A549 (cell line): ENCODE measurements around the gene AHI1.

Source experiments
- BHLHE40 ChIP-seq: IDR thresholded peaks from 2 replicates; pipeline ENCODE4 v1.6.1; 2012; ENCODE audit warnings: low read depth, low read length, inconsistent platforms
- EP300 ChIP-seq, 2 experiments: fragments of >200 bp; sonication (Bioruptor Twin); formaldehyde crosslinking; IDR thresholded peaks; 2 replicates in 1 of 2; 3 replicates in 1 of 2; pipeline ENCODE4 v1.6.1; 2016 to 2017
- HDAC2 ChIP-seq: fragments of 200-600 bp; sonication (generic); IDR thresholded peaks from 2 replicates; pipeline ENCODE4 v1.6.1; 2016
- JUN ChIP-seq, 2 experiments: fragments of >200 bp; sonication (Bioruptor Twin); formaldehyde crosslinking; IDR thresholded peaks; 2 replicates in 1 of 2; 3 replicates in 1 of 2; pipeline ENCODE4 v1.6.1; 2016 to 2017
- MYC ChIP-seq: IDR thresholded peaks from 2 replicates; pipeline ENCODE4 v1.6.1; 2012; ENCODE audit warnings: mild to moderate bottlenecking, inconsistent platforms, low read length, improper control_type of control experiment, borderline replicate concordance
- POLR2A ChIP-seq: IDR thresholded peaks from 2 replicates; pipeline ENCODE4 v1.6.1; 2012; ENCODE audit warnings: mild to moderate bottlenecking, low read length
- RAD21 ChIP-seq, 2 experiments: fragments of >200 bp in 1 of 2; sonication (Bioruptor Twin) in 1 of 2; formaldehyde crosslinking in 1 of 2; IDR thresholded peaks in 1 of 2; conservative IDR thresholded peaks in 1 of 2; 2 replicates in 1 of 2; 3 replicates in 1 of 2; pipeline ENCODE4 v1.6.1; 2012 to 2018; ENCODE audit warnings: inconsistent platforms in 1 of 2
- TF ChIP-seq, protein P1 (sequence below): IDR thresholded peaks from 2 replicates; pipeline ENCODE4 v1.6.1; 2012
- TF ChIP-seq, protein P2 (sequence below): fragments of 250-450 bp; sonication (Bioruptor Pico); IDR thresholded peaks from 2 replicates; pipeline ENCODE4 v1.5.0; 2021; ENCODE audit warnings: mild to moderate bottlenecking, moderate library complexity, borderline replicate concordance
- TF ChIP-seq, protein P3 (sequence below): fragments of >200 bp; sonication (Bioruptor Twin); formaldehyde crosslinking; IDR thresholded peaks from 3 replicates; pipeline ENCODE4 v1.5.1; 2016

DNA sequence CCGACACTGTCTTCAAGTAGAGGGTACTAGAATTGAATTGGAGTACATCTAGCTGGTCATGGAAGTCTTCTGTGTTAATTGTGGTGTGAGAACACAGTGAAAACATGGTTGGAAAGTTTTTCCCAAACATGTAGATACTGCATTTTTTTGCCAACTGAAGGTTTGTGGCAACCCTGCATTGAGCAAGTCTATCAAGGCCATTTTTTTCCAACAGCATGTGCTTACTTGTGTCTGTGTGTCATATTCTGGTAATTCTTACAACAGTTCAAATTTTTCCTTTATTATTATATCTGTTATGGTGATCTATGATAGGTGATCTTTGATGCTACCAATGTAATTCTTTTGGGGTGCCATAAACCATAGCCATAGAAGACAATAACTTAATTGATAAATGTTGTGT lies 169.4 kb downstream of the AHI1 start:
- TF ChIP-seq EP300 (IDR thresholded peaks at IDR 0.05) (no peak), POLR2A (no peak), RAD21 (conservative IDR thresholded peaks at IDR 0.05 in 1 of 2, IDR thresholded peaks at IDR 0.05 in 1 of 2) (no peak), HDAC2 (no peak), BHLHE40 (no peak), MYC (no peak), JUN (IDR thresholded peaks at IDR 0.05) (no peak)
- TF ChIP-seq, protein P1, sequence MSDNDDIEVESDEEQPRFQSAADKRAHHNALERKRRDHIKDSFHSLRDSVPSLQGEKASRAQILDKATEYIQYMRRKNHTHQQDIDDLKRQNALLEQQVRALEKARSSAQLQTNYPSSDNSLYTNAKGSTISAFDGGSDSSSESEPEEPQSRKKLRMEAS: no peak
- TF ChIP-seq, protein P2, sequence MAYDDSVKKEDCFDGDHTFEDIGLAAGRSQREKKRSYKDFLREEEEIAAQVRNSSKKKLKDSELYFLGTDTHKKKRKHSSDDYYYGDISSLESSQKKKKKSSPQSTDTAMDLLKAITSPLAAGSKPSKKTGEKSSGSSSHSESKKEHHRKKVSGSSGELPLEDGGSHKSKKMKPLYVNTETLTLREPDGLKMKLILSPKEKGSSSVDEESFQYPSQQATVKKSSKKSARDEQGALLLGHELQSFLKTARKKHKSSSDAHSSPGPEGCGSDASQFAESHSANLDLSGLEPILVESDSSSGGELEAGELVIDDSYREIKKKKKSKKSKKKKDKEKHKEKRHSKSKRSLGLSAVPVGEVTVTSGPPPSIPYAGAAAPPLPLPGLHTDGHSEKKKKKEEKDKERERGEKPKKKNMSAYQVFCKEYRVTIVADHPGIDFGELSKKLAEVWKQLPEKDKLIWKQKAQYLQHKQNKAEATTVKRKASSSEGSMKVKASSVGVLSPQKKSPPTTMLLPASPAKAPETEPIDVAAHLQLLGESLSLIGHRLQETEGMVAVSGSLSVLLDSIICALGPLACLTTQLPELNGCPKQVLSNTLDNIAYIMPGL (CRISPR knock-in tag): no peak
- TF ChIP-seq, protein P3, sequence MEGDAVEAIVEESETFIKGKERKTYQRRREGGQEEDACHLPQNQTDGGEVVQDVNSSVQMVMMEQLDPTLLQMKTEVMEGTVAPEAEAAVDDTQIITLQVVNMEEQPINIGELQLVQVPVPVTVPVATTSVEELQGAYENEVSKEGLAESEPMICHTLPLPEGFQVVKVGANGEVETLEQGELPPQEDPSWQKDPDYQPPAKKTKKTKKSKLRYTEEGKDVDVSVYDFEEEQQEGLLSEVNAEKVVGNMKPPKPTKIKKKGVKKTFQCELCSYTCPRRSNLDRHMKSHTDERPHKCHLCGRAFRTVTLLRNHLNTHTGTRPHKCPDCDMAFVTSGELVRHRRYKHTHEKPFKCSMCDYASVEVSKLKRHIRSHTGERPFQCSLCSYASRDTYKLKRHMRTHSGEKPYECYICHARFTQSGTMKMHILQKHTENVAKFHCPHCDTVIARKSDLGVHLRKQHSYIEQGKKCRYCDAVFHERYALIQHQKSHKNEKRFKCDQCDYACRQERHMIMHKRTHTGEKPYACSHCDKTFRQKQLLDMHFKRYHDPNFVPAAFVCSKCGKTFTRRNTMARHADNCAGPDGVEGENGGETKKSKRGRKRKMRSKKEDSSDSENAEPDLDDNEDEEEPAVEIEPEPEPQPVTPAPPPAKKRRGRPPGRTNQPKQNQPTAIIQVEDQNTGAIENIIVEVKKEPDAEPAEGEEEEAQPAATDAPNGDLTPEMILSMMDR: no peak
